Measurements from ENCODE around the gene CEP126.
"Not testable (repeated sequence)": the region's sequence is repeated elsewhere in the genome, so short reads cannot be mapped to it uniquely, and the experiment has no call there.

Gene CEP126

DNA sequence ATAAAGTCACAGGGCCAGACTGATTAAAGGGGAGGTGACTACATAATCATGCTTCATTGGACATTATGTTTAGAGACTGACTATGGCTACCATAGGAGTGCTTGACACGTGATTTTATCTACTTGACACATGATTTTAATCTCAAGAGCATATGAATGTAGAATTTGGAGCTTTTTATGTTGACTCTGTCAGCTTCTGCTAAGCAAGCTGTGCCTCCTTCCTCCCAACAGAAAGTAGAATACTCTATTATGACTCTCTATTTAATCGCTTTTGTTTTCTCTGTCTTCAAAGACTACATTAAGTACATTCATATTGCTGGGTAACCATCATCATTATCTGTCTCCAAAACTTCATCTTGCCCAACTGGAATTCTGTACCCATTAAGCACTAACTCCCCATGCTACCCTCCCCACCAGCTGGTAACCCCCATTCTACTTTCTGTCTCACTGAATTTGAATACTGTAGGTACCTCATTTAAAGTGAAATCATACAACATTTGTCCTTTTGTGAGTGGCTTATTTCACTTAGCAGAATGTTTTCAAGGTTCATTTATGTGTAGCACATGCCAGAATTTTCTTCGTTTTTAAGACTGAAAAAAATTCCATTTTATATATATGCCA, 26.2 kb downstream of the CEP126 start:
- DNase-seq, result no peak

DNA sequence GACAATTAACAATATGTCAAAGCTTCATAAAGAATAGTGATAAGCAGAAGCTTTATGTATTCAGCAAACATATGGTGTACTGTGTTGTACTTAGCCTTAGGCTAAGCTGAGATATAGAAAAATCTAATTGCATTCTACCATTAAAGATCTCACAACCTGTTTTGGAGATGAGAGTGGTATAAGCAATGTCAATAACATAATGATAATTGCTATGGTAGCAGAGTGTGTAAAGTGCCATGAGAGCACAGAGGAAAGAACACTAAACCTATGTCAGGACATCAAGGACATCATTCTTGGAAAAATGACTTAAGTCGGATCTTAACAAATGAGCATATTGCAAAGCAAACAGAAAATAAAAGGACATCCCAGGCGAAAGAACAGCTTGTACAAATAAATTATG, 30.1 kb downstream of the CEP126 start:
- no peak for DNase-seq

DNA sequence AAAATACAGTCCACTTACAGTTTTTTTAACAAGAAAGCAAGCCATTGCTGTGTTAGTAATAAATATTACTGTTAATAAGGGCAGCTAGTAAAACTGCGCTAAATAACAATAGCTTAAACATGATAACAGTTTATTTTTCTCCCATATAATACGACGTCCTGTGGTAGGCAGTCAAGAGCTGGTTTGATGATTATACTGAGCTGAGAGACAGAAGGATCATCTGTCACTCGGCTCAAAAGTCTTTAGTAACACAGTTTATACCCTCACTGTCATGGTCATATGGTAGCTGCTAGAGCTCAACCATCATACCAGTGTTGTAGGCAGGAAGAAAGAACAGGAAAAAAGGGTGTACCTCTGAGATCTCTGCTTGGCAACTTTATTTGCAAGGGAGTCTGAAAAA, 30.6 kb downstream of the CEP126 start:
- no peak for DNase-seq

DNA sequence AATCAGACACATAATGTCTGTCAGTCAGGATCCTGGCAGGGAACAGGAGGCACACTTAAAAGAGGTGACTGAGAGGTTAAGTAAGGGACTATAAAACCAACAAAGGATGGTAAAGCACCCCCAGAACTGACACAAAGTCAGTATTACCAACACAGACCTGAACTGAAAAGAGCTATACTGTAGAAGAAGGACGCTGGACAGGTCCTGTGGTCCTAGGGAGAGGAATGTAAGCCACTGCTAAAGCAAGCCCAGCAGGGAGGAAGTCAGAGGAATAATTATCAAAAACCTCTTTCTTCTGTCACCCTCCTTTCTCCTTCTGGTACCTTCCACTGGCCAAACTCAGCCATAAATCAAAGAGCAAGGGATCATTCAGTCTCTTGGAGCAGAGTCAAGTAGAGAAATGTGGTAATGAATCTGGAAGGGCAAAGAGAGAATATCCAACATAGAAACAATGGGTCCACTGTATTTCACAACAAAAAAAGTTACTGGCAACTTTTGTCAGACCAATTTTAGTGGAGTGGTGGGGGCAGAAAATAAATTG, 34.9 kb downstream of the CEP126 start:
- no peak for DNase-seq

DNA sequence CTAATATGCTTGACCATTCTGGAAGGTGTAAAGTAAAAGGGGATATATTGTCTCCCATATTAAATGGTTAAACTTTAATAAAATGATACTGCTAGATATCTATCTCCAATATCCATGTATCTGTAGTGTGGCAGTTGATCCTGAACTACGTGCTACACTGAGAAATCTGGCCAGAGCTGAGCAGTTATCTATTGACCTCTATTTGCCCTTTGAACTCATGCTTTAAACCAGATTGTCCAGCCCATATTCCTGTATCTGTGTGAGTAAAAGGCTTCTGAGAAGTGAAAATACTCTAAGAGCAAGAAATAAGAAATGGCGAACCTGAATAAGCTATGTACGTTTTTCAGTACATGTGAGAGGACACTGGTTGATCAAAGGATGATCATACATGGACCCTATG, 40.5 kb downstream of the CEP126 start:
- no peak for DNase-seq

DNA sequence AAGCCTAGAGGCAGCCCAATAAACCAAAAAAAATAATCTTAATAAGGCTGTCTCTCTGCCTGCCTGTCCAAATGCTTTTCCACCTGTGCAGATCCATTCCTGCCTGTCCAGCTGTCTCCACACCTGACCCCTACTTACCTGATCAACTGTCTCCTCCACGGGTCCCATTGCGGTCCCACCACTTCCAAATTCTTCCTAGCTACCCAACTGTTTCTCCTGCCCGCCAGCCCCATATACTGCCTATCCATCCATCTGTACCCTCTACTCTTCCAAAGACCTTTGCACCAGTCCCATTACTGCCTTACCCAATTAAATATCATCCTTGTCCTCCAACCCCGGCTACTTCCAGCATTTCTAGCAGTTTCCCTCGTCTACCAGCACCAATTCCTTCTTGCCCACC, 40.9 kb downstream of the CEP126 start:
- DNase-seq, result no peak

DNA sequence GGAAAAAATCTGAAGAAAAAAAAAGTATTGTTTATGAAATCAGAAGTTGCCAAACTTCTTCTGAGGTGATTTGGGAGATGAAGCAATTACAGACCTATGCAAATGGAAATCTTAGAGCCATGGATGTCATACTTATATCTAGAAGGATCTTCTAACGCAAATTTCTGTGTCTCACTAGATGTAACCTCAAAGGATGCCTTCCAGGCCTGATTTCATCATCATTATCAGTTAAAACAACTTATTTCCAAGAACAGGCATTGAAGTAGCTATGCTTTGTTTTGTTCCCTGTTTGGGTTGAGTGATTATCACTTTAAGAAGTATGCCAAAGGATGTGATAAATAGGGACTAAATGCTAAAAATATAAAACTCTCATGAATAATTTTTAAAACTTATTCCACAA, 45.4 kb downstream of the CEP126 start:
- DNase-seq, result no peak

DNA sequence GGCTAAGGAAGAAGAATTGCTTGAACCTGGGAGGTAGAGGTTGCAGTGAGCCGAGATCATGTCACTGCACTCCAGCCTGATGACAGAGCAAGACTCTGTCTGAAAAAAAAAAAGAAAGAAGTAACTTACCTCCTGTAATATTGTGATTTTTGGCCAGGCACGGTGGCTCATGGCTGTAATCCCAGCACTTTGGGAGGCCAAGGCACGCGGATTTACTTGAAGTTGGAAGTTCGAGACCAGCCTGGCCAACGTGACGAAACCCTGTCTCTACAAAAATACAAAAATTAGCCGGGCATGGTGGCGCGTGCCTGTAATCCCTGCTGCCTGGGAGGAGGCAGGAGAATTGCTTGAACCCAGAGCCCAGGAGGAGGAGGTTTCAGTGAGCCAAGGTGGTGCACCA, 49.4 kb downstream of the CEP126 start:
- DNase-seq, result not testable (repeated sequence)

DNA sequence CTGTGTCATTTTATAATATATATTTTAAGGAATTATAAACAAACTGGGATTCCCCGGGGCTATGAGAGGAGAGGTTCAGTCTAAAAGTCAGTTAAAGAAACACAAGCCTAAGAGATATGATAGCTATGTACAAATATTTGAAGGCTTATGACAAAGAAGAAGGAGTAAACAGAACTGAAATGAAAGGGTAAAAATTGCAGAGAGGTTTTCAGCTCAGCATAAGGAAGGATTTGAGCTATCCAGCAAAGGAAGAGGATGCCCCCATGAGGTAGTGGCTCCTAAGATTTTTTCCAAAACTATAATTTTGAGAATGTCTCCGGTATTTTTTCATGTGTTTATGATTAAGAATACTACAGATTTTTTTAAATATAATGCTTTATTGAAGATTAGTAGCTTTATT, 59.4 kb downstream of the CEP126 start:
- DNase-seq, result no peak

DNA sequence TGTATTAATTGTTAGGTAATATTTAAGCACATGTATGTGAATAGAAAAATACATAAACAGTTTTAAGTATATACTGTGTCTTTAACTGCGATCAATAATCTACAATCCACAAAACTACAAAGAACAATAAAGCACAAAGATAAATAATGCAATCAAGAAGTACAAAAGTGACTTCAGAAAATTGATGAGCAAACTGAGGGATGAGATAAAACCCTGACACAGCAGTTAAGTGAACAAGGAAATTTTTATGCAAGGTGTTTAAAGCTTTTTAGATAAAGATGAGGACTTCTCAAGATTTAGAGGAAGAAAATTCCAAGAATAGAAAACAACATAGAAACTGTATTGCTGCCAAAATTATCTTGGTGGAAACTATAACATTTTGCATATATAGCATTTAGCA, 60.0 kb downstream of the CEP126 start:
- DNase-seq, result no peak

DNA sequence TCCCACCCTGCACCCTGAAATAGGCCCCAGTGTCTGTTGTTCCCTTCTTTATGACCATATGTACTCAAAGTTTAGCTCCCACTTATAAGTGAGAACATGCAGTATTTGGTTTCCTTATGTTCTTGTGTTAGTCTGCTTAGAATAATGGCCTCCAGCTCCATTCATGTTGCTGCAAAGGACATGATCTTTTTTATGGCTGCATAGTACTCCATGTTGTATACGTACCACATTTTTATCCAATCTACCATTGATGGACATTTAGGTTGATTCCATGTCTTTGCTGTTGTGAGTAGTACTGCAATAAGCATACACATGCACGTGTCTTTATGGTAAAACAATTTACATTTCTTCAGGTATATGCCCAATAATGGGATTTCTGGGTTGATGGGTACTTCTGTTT, 60.9 kb downstream of the CEP126 start:
- DNase-seq, result no peak

DNA sequence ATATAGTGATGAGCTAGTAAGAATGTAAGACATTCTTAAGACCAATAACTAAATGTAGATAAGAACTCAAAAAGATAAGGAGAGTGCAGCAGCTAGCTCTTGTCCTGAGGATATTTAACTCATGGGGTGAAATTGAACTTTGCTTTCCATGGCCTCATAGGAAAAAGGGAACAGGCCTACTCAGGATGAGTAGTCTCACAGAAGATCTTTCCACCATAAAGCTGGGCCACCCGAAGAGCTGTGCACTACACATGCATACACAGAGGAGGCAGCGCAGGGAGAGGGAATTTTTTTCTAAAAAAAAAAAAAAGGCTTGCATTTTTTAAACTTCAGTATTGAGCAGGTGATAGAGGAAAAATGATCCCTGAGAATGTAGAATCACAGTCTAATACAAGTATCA, 72.6 kb downstream of the CEP126 start:
- no peak for DNase-seq

DNA sequence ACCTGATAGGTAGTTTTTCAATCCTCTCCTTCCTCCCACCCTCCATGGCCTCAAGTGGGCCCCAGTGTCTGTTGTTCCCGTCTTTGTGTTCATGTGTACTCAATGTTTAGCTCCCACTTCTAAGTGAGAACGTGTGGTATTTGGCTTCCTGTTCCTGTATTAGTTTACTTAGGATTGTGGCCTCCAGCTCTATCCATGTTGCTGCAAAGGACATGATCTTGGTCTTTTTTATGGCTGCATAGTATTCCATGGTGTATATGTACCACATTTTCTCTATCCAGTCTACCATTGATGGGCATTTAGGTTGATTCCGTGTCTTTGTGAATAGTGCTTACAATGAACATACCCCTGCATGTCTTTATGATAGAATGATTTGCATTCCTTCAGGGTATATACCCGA, 78.4 kb downstream of the CEP126 start:
- DNase-seq, result no peak

DNA sequence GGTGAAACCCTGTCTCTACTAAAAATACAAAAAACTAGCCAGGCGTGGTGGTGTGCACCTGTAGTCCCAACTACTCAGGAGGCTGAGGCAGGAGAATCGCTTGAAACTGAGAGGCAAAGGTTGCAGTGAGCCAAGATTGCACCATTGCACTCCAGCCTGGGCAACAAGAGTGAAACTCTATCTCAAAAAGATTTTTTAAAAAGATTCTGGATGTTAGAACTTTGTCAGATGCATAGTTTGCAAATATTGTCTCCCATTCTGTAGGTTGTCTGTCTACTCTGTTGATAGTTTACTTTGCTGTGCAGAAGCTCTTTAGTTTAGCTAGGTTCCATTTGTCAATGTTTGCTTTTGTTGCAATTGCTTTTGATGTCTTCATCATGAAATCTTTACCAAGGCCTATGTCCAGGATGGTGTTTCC, 79.3 kb downstream of the CEP126 start:
- not testable (repeated sequence) for DNase-seq

DNA sequence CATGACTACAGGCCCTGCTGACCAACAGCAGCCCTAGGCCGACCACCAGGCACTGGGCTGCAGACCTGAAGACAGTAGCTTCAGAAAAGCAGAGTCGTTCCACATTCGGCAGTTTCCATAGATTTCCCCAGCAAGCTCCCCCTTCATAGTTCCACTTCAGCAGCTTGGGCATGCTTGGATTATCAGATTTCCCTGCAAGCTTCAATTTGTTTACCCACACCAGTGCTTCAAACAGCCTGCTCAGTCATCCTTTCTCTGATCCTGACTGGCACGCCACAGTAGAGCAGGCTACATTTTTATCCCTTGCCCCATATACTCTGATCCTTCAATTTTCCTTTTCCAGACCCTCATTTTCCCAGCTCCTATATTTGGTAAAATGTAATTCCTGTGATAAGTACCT, 81.3 kb downstream of the CEP126 start:
- DNase-seq, result no peak

DNA sequence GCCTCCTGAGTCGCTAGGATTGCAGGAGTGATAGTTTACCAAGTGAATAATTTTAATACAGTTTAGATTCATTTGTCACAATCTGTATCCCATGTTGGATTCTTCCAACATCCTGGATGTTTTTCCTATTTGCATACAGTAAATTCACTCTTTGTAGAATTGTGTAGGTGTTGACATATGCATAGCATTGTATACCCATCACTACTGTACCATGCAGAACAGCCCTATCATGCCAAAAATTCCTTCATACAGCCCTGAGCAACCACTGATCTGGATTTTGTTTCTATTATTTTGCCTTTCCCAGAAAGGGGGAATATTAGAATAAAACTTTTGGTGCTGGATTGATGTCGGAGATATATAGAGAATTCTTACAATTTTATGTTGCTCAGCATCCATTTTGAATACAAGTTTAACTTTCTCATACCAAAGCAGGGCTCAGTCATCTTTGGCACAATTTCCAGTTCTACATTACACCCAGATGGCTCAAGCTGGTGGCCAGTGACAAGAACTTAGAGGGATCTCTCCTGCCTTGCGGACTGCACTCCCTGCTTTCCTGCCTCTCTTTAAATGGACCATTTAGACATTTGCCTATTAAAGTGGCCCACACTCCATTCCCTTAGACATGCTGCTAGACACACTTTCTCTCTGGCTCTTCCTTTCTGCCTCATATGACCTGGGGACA, 87.0 kb downstream of the CEP126 start:
- no peak for DNase-seq

DNA sequence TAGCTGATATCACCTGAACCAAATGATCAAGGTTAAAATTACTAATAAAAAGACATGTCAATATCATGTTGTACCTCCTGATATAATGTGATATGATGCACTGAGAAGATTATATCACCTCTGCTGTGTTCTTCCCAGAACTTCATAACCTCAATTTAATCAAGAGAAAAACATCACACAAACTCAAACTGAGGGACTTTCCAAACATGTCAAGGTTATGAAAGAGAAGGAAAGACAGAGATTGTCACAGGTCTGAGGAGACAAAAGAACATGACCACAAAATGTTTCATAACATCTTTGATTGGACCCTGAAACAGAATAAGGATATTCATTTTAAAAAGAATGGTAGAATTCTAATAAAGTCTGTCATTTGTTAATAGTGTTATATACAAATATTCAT, 89.4 kb downstream of the CEP126 start:
- DNase-seq, result no peak

DNA sequence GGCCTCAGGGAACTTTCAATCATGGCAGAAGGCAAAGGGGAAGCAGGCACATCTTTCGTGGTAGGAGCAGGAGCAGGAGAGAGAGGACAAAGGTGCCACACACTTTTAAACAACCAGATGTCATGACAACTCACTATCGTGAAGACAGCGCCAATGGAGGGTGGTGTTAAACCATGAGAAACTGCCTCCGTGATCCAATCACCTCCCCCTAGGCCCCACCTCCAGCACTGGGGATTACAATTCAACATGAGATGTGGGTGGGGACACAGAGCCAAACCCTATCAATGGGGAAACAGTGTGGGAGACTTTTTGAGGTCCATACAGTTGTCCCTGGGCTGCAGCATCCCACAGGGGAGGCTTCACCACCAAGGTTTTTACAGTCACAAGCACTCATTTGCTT, 90.5 kb downstream of the CEP126 start:
- no peak for DNase-seq

DNA sequence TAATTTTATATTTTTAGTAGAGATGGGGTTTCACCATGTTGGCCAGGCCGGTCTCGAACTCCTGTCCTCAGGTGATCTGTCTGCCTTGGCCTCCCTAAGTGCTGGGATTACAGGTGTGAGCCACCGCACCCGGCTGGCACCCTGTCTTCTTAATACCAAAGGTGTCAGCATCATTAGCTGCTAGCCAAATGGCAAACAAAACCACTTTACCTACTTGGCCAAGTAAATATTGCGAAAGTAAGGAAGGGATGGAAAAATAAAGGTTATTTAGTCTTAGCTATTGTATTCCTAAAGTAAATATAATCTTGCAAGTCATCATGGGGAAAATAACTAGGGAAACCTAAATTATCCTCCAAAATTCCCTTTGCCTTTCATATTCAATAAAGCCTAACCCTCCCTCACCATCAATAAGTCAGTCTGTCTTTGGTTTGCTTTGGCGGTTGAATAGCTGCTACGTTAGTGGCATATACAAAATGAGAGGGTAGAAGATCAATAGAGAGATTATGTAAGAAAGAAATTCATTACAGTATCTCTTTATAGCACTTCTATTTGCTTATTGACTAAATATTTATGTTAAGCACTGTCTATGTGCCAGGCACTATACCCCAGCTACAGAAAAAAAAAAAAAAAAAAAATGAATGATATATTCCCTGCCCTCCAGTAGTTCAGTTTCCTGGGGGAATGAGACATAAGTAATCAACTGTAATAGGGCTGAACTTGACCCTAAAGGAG, 92.2 kb downstream of the CEP126 start:
- DNase-seq, result no peak

DNA sequence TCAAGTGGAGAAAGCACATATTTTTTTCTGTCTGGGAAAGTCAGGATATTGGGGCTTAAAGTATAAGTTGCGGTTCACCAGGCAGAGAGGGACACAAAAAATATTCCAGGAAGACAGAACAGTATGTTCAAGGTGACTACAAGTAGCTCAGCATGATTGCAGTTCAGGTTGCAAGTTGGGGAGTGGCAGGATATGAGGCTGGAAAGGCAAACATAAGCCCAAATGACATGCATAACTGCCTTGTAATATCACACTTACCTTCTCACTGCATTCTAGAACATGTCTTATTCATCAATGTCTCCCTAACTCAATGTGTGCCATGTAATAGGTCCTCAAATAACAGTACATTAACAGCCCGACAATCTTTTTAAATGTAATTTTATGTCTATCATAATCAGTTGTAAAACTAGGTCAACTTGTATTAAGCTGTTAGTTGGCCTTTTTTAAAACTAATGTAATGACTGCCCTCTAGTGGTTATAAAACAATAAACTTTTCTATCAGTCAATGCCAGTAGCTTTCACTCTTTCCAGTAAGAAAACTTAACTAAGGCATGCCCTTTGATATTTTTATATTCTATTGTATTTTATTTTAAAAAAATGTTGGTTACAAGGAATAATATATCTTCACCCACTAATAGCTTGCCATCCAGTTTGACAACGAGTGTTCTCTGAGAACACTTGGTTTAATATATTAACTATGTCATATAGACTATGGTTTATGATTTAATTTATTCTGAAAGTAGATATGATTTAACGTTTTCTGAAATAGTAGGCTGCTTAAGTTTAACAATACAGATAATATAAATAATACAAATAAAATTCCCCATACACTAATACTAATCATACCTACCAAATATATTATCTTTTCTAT, 93.0 kb downstream of the CEP126 start:
- no peak for DNase-seq

DNA sequence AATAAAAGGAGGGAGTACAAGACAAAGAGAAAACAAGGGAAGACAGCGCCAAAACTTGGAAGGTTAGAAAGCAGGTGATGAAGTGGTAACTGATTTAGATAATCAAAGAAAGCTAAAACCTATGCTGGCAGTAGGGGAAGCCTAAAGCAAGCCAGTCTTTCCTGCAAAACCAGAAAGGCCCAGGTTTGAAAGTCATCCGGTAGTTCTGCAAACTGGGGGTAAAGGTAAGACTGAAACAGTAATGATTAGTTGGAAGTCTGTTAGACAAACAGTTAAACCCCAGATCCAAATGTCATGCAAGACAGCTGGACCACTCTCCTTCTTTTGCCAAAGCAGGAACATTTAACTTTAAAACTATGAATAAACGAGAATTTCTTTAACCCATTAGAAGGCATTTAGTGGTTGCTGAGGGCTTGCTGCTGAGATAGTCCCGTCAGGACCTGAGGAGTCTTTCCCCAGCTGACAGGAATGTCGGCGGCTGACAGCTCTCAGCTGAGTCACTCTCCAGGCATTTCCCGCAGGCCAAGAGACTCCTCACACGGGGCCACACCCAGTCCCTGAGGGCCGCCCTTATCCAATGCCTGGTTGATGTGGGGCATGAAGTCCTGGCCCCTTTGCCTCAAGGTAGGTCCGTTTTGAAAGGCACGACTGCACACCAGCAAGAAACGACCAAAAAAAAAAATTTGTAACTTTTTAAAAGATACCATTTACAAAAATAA, 96.1 kb downstream of the CEP126 start:
- DNase-seq, result no peak

DNA sequence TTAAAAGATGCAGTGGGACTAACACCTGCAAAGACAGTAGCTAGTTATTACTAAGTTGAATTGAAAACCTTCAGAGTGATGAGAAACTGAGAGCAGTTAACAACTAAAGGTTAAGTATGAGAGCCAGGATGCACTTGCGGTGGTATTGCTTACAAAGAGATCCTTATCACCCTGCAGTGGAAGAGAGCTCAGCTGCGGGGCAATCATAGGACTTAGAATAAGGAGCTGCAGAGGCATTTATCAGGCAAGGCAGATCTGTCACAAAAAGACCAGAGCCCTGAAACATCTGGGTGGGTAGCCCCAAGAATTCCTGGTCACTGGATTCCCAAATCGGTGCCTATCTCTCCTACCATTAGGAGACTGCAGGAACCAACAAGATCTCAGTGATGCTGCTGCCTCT, 98.1 kb downstream of the CEP126 start:
- DNase-seq, result no peak
